Mesothelial cell of epicardium (in vitro differentiated cells): Measurements from ENCODE around the gene RASSF6. TPM values are rescaled to one million over a fixed set of nuclear protein-coding genes. Genes with fewer than 3 reads are reported as not detected.
A peak's percentile ranks its signal among the peaks of the same experiment; 100 is the strongest.

Experiments
- DNase-seq, 2 experiments: peaks; one replicate each; pipeline ENCODE4 v3.0.0; 2021; ENCODE audit warnings: low spot score in 2 of 2; ENCODE audit not compliant: unreplicated experiment in 2 of 2
- H3K27ac Mint-ChIP-seq: 2 replicates; pipeline ENCODE4 v1.8.0; 2021; ENCODE audit warnings: mixed read lengths
- H3K27me3 Mint-ChIP-seq: 2 replicates; pipeline ENCODE4 v1.8.0; 2021; ENCODE audit warnings: low read depth, mixed read lengths
- H3K36me3 Mint-ChIP-seq: 2 replicates; pipeline ENCODE4 v1.8.0; 2021; ENCODE audit warnings: mixed read lengths
- H3K4me1 Mint-ChIP-seq: 2 replicates; pipeline ENCODE4 v1.8.0; 2021; ENCODE audit warnings: mixed read lengths
- H3K4me3 Mint-ChIP-seq: 2 replicates; pipeline ENCODE4 v1.8.0; 2021; ENCODE audit warnings: mild to moderate bottlenecking, moderate library complexity, mixed read lengths
- H3K9me3 Mint-ChIP-seq: 2 replicates; pipeline ENCODE4 v1.8.0; 2021; ENCODE audit warnings: mixed read lengths
- total RNA-seq: library from RNA; stranded (reverse); gene quantifications from 3 replicates; pipeline ENCODE4 v1.2.1, GENCODE V29; 2021
- TF ChIP-seq, protein P1 (sequence below): fragments of 200-600 bp; sonication (generic); IDR thresholded peaks from one replicate; pipeline ENCODE4 v1.5.0; 2021; ENCODE audit warnings: antibody characterized with exemption; ENCODE audit not compliant: unreplicated experiment

RASSF6 gene
- total RNA-seq, 1 donor from 2014 or later: 1.8 TPM

DNA sequence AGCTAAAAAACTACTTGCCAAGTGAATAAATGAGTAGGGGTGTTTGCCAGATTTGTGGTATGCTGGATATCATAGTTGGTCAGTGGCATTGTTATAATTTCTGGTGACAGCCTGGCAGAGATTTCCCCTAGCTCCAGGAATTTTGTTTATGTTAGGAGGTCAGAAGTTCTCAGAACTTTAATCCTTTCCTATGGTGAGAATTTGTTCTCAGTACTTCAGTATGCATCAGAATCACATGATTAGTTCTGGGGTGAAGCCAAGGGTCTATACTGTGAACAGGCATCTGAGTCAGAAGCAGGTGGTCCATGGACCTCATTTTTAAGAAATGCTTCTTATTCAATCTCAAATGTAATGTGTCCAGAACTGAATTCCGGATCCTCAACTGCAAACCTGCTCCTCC, 10.5 kb downstream of the RASSF6 start:
- H3K27ac Mint-ChIP-seq: peak overlapping the region; percentile 23
- TF ChIP-seq, protein P1, sequence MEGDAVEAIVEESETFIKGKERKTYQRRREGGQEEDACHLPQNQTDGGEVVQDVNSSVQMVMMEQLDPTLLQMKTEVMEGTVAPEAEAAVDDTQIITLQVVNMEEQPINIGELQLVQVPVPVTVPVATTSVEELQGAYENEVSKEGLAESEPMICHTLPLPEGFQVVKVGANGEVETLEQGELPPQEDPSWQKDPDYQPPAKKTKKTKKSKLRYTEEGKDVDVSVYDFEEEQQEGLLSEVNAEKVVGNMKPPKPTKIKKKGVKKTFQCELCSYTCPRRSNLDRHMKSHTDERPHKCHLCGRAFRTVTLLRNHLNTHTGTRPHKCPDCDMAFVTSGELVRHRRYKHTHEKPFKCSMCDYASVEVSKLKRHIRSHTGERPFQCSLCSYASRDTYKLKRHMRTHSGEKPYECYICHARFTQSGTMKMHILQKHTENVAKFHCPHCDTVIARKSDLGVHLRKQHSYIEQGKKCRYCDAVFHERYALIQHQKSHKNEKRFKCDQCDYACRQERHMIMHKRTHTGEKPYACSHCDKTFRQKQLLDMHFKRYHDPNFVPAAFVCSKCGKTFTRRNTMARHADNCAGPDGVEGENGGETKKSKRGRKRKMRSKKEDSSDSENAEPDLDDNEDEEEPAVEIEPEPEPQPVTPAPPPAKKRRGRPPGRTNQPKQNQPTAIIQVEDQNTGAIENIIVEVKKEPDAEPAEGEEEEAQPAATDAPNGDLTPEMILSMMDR: no peak
- no peaks in the 10 kb centered on the region for H3K9me3 Mint-ChIP-seq
- H3K36me3 Mint-ChIP-seq: no peaks in the 10 kb centered on the region
- no peak overlapping the region for H3K4me3 Mint-ChIP-seq
- no peaks in the 10 kb centered on the region for H3K27me3 Mint-ChIP-seq
- no peak for DNase-seq
- peaks cover 9% of the 10 kb centered on the region for H3K4me1 Mint-ChIP-seq

DNA sequence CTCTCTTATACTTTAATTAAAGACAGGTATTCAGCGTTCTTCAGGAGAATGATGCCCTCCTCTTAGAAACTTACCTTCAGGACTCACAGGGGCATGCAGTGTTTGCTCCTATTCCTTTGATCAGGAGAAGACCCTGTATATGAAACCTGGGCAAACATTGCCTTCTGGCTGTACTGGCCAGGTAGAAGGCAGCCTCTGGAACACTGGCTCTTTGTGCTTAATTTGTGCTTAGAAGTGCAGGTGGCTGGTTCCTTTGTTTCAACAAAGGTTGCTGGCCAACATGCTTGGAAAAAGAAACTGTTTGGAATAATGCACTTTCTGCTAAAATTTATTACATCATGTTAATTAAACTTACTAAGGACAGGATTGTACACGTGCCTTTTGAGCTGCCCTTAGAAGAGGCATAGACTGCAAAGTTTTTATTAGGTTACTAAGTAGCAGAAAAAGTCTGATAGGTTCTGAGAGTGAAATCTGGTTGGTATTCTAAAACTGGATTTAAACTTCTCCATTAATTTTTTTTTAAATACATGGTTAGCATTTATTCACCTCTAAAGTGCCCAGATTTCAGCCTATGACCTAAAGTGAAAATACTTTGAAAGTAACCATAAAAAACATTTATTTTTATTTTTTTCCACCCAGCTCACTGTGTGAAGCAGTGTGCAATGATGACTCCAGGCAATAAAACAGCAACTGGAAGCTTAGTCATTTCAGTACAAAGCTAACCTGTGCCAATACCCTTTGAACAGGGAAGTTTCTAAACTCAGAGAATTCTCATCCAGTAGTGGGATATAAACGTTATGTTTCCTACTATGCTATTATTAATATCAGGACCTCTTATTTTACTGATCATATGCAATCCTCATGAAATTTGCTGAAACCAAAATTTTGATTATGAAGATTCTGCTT, 11.3 kb downstream of the RASSF6 start:
- H3K36me3 Mint-ChIP-seq: no peaks in the 10 kb centered on the region
- no peaks in the 10 kb centered on the region for H3K9me3 Mint-ChIP-seq
- DNase-seq: no peak
- TF ChIP-seq, protein P1: no peak
- no peak overlapping the region for H3K4me3 Mint-ChIP-seq
- peaks cover 10% of the 10 kb centered on the region for H3K4me1 Mint-ChIP-seq
- peak overlapping the region; percentile 23 for H3K27ac Mint-ChIP-seq
- H3K27me3 Mint-ChIP-seq: no peaks in the 10 kb centered on the region

- Mint-ChIP-seq H3K36me3 (no peaks in the 10 kb centered on the region), H3K4me1 (peaks cover 14% of the 10 kb centered on the region), H3K9me3 (no peaks in the 10 kb centered on the region), H3K27ac (no peak overlapping the region), H3K4me3 (no peak overlapping the region), H3K27me3 (no peaks in the 10 kb centered on the region)
- TF ChIP-seq, protein P1: no peak
- DNase-seq: no peak
Measured at GRCh38 chr4:73607375-73608033, 12.7 kb downstream of the RASSF6 start.

DNA sequence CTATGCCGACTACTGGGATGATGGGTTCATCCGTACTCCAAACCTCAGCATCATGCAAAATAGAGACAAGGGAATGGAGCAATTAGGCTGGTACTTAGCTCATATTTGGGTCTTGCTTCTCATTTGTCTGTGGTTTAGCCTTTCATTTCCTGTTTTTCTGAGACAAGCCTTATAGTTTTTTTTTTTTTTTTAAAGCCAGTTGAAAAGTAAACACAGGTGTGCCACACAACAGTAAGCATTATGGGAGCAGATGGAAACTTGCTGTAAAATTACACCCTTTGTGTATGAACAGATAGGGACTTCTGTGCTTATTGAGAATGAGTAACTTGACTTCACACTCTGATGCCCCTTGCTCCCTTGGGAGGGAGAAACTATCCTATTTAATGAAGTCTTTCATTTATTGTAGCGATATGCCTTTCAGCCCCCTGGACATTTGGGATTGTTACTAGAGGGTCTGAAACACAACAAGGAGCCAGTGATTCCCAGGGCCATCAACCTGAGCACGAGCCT, 13.7 kb downstream of the RASSF6 start:
- H3K36me3 Mint-ChIP-seq: no peaks in the 10 kb centered on the region
- H3K4me1 Mint-ChIP-seq: peaks cover 14% of the 10 kb centered on the region
- H3K27me3 Mint-ChIP-seq: no peaks in the 10 kb centered on the region
- no peak for DNase-seq
- TF ChIP-seq, protein P1: no peak
- H3K4me3 Mint-ChIP-seq: no peak overlapping the region
- no peaks in the 10 kb centered on the region for H3K9me3 Mint-ChIP-seq
- no peak overlapping the region for H3K27ac Mint-ChIP-seq

DNA sequence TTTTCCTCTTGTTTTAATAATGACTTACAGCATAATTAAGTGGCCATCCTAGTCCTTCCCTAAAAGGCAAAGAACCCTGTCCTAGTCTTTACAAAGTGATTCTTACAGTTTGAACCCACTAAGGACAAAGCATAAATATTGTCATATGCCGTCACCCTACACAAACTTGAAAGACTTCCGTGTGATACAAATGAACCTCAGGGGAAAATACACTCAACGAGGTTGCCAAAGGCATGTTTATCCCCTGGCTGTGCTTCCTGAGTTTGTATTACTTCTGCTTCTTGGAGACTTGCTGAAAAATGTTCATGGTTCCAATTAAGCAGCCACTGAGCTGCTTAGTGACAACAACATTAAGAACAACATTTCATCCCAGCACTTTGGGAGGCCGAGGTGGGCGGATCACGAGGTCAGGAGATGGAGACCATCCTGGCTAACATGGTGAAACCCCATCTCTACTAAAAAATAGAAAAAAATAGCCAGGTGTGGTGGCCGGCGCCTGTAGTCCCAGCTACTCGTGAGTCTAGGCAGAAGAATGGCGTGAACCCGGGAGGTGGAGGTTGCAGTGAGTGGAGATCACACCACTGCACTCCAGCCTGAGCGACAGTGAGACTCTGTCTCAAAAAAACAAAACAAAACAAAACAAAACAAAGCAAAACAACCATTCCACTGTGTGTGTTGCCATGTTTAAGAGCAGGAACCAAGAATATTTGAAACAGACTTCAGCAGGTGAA, 16.2 kb downstream of the RASSF6 start:
- H3K27ac Mint-ChIP-seq: no peak overlapping the region
- H3K9me3 Mint-ChIP-seq: no peaks in the 10 kb centered on the region
- peaks cover 6% of the 10 kb centered on the region for H3K4me1 Mint-ChIP-seq
- H3K27me3 Mint-ChIP-seq: no peaks in the 10 kb centered on the region
- DNase-seq: no peak
- no peak overlapping the region for H3K4me3 Mint-ChIP-seq
- H3K36me3 Mint-ChIP-seq: no peaks in the 10 kb centered on the region
- TF ChIP-seq, protein P1: no peak
